ENCODE data around the gene SLN.

DNA sequence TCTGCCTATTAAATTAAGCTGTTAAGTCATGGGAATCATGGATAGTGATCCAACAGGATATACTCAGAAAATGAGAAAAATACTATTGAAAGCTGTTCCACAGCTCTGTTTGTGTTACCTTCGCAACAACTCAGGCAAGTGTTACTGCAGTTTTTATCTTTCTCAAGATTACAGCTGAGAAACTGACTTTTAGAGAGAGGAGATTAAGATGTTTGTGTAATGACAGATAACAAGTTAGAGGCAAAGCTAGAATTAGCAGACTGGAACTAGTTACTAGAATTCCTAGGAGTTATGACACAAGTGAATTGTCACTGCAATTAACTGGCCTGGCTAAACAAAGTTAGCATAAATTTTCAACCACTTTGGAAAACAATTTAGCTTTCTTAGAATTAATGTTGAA, 1.6 kb downstream of the SLN start:
- TF ChIP-seq, protein P1, sequence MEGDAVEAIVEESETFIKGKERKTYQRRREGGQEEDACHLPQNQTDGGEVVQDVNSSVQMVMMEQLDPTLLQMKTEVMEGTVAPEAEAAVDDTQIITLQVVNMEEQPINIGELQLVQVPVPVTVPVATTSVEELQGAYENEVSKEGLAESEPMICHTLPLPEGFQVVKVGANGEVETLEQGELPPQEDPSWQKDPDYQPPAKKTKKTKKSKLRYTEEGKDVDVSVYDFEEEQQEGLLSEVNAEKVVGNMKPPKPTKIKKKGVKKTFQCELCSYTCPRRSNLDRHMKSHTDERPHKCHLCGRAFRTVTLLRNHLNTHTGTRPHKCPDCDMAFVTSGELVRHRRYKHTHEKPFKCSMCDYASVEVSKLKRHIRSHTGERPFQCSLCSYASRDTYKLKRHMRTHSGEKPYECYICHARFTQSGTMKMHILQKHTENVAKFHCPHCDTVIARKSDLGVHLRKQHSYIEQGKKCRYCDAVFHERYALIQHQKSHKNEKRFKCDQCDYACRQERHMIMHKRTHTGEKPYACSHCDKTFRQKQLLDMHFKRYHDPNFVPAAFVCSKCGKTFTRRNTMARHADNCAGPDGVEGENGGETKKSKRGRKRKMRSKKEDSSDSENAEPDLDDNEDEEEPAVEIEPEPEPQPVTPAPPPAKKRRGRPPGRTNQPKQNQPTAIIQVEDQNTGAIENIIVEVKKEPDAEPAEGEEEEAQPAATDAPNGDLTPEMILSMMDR (conservative IDR thresholded peaks at IDR 0.05 in 1 of 2, IDR thresholded peaks at IDR 0.05 in 1 of 2; ENCODE audit: extremely low read depth in 1 of 2, insufficient read depth in 1 of 2, low read depth in 1 of 2, low read length in 2 of 2), result no peak
- TF ChIP-seq EZH2 (IDR thresholded peaks at IDR 0.05; ENCODE audit: borderline replicate concordance, low read length), result no peak
